ENCODE results near the gene ARL16. TPM values are rescaled to one million over a fixed set of nuclear protein-coding genes. Genes with fewer than 3 reads are reported as not detected.

ARL16 gene
- total RNA-seq, 1 experiment from 2014 or later = 41.7 TPM

DNA sequence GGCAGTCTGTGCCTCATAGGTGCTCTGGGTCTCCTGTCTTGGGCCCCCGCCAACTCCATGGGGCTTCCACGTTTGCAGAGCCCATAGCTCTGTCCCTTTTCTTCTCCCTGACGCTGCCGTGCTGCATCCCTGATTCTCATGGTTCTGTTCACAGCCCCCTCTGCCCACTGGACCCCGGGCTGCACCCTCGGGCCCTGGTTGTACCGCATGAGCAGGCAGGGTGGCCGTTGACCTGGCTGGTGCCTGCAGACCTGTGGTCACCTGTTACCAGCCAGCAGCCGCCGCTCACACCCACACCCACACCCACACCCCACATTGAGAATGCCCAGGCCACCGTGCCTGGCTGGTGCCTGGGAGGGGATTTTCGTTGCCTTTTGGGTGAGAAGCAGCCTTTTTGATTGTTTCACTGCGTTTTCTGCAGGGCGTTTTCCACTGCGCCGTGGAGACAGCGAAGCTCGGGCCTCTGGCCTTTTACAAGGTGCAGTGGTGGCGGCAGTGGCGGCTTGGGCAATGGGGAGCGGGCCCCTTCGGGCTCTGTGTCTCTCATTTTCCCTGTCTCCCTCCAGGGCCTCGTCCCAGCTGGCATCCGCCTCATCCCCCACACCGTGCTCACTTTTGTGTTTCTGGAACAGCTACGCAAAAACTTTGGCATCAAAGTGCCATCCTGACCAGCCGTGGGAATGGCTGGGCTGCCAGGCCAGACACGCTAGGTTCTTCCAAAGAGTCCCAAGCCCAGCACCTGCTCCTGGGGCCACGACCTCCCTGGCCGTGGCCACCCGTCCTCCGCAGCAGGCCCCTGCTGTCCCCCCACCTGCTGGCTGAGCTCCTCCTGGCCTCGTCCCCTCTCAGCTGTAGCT, 36.0 kb upstream of the ARL16 start:
- TF ChIP-seq, protein P1, sequence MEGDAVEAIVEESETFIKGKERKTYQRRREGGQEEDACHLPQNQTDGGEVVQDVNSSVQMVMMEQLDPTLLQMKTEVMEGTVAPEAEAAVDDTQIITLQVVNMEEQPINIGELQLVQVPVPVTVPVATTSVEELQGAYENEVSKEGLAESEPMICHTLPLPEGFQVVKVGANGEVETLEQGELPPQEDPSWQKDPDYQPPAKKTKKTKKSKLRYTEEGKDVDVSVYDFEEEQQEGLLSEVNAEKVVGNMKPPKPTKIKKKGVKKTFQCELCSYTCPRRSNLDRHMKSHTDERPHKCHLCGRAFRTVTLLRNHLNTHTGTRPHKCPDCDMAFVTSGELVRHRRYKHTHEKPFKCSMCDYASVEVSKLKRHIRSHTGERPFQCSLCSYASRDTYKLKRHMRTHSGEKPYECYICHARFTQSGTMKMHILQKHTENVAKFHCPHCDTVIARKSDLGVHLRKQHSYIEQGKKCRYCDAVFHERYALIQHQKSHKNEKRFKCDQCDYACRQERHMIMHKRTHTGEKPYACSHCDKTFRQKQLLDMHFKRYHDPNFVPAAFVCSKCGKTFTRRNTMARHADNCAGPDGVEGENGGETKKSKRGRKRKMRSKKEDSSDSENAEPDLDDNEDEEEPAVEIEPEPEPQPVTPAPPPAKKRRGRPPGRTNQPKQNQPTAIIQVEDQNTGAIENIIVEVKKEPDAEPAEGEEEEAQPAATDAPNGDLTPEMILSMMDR (conservative IDR thresholded peaks at IDR 0.05) = no peak
- TF ChIP-seq EZH2 (IDR thresholded peaks at IDR 0.05; ENCODE audit: low read depth) = no peak
- ChIA-PET CTCF (interaction anchor here (0.5 kb wide), 1 partner anchor 96 kb away, joined by 5 read pairs; no protein-coding TSS in a partner anchor), POLR2A (ENCODE audit: unreplicated experiment) (no interaction called here)
- Histone ChIP-seq H4K20me1 (ENCODE audit: insufficient read depth) (0 out of 2 replicates have a peak, but pooled peaks cover 2% of the 10 kb centered on the region), H3K4me1 (replicated peaks; ENCODE audit: insufficient read depth) (peaks cover 25% of the 10 kb centered on the region), H3K27ac (no peak overlapping the region), H3K9me3 (ENCODE audit: insufficient read depth, low read depth) (no peaks in the 10 kb centered on the region), H3K27me3 (ENCODE audit: insufficient read depth, low read depth) (no peaks in the 10 kb centered on the region), H2AFZ (no peak overlapping the region), H3K36me3 (ENCODE audit: low read depth) (no peaks in the 10 kb centered on the region), H3K9me2 (ENCODE audit: insufficient read depth) (no peaks in the 10 kb centered on the region), H3K4me3 (no peak overlapping the region), H3K4me2 (no peak overlapping the region), H3F3A (ENCODE audit: insufficient read depth, low read depth) (peaks cover 29% of the 10 kb centered on the region; the same call in 1 of the 2 replicates), H3K79me2 (ENCODE audit: low read depth) (peaks cover 7% of the 10 kb centered on the region; the same call in 1 of the 2 replicates)
- intact Hi-C loops (cut with micrococcal nuclease; ENCODE audit: unreplicated experiment) = no loop called here
- no peak for DNase-seq
- BruUV-seq (replicated peaks) = TSS peak; percentile 5

DNA sequence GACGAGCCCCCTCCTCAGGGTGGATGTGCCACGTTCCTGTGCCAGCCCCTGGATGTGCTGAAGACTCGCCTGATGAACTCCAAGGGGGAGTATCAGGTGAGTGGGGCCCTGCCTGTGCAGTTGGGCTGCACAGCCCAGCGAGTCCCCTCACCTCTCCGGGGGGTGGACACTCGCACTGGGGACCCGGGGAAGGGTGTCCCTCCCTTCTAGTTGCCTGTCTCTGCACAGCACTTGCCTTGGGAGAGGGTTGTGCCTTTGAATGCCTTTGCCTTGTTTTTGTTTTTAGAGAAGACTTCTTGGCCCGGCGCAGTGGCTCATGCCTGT, 34.1 kb upstream of the ARL16 start:
- no peaks in the 10 kb centered on the region for H3K9me2 ChIP-seq (ENCODE audit: insufficient read depth)
- no peak overlapping the region for H3K27ac ChIP-seq
- H3F3A ChIP-seq (ENCODE audit: insufficient read depth, low read depth) = peaks cover 31% of the 10 kb centered on the region; the same call in 1 of the 2 replicates
- no peak overlapping the region for H3K4me2 ChIP-seq
- H3K9me3 ChIP-seq (ENCODE audit: insufficient read depth, low read depth) = no peaks in the 10 kb centered on the region
- no peak for TF ChIP-seq EZH2 (IDR thresholded peaks at IDR 0.05; ENCODE audit: low read depth)
- TF ChIP-seq, protein P1 (conservative IDR thresholded peaks at IDR 0.05) = no peak
- H2AFZ ChIP-seq = no peak overlapping the region
- intact Hi-C loops (cut with micrococcal nuclease; ENCODE audit: unreplicated experiment) = no loop called here
- DNase-seq = no peak
- ChIA-PET POLR2A (ENCODE audit: unreplicated experiment) (no interaction called here), CTCF (no interaction called here)
- H3K4me3 ChIP-seq = no peak overlapping the region
- 0 out of 2 replicates have a peak, but pooled peaks cover 3% of the 10 kb centered on the region for H4K20me1 ChIP-seq (ENCODE audit: insufficient read depth)
- peaks cover 24% of the 10 kb centered on the region for H3K79me2 ChIP-seq (ENCODE audit: low read depth)
- H3K36me3 ChIP-seq (ENCODE audit: low read depth) = no peaks in the 10 kb centered on the region
- BruUV-seq (replicated peaks) = no TSS peak
- no peaks in the 10 kb centered on the region for H3K27me3 ChIP-seq (ENCODE audit: insufficient read depth, low read depth)
- H3K4me1 ChIP-seq (replicated peaks; ENCODE audit: insufficient read depth) = peaks cover 21% of the 10 kb centered on the region

DNA sequence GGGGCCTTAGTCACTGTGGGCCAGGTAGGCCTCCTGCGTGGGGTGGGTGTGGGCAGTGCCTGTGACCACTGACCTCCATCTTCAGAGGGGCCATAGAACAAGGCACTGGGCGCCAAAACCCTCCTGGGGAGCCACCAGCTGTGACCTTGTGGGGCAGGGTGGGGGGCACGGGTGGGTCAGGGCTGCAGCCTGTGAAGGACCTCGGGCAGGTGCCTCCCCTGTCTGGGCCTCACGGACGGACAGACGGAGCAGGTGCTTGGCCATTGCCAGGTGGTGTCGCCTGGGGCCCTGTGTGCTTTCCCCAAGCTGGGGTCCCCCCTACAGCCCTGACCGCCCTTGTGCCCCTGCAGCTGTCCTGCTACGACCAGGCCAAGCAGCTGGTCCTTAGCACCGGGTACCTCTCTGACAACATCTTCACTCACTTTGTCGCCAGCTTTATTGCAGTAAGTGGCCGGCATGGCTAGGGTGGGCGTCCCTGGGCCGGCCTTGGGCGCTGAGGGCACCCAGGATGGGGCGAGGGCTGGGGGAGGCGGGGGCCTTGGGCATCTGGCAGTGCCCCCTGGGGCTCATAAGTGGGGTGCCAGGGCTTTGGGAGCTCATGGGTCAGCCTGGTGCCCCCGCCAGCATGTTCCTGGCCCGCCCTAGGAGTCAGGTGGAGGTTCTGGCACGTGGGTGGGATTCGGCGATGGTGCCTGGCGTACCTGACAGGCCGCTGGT, 33.6 kb upstream of the ARL16 start:
- Histone ChIP-seq H3K36me3 (ENCODE audit: low read depth) (no peaks in the 10 kb centered on the region), H3K4me3 (no peak overlapping the region), H2AFZ (no peak overlapping the region), H3K27me3 (ENCODE audit: insufficient read depth, low read depth) (no peaks in the 10 kb centered on the region), H3F3A (ENCODE audit: insufficient read depth, low read depth) (peaks cover 29% of the 10 kb centered on the region; the same call in 1 of the 2 replicates), H3K27ac (no peak overlapping the region), H3K79me2 (ENCODE audit: low read depth) (peaks cover 27% of the 10 kb centered on the region), H3K9me3 (ENCODE audit: insufficient read depth, low read depth) (no peaks in the 10 kb centered on the region), H4K20me1 (ENCODE audit: insufficient read depth) (0 out of 2 replicates have a peak, but pooled peaks cover 3% of the 10 kb centered on the region), H3K4me1 (replicated peaks; ENCODE audit: insufficient read depth) (peaks cover 16% of the 10 kb centered on the region), H3K9me2 (ENCODE audit: insufficient read depth) (no peaks in the 10 kb centered on the region), H3K4me2 (no peak overlapping the region)
- CTCF ChIA-PET = no interaction called here
- POLR2A ChIA-PET (ENCODE audit: unreplicated experiment) = no interaction called here
- BruUV-seq (replicated peaks) = no TSS peak
- TF ChIP-seq, protein P1 (conservative IDR thresholded peaks at IDR 0.05) = no peak
- intact Hi-C loops (cut with micrococcal nuclease; ENCODE audit: unreplicated experiment) = no loop called here
- no peak for DNase-seq
